Epithelial cell of esophagus (primary cell): ENCODE results near the gene SNX11.
"Not testable (repeated sequence)": the region's sequence is repeated elsewhere in the genome, so short reads cannot be mapped to it uniquely, and the experiment has no call there.

Experiments
- DNase-seq: peaks from one replicate; pipeline ENCODE4 v3.0.0; 2010; ENCODE audit warnings: low read depth
- H3K4me3 ChIP-seq: 2 replicates; pipeline ENCODE4 v1.5.1; 2011; ENCODE audit warnings: mild to moderate bottlenecking, low read length, control low read depth
- TF ChIP-seq, protein P1 (sequence below): IDR thresholded peaks from 2 replicates; pipeline ENCODE4 v1.5.1; 2011; ENCODE audit warnings: low read depth, mild to moderate bottlenecking, low read length, control low read depth, inconsistent platforms; ENCODE audit not compliant: insufficient read depth; ENCODE audit errors: missing control alignments

Gene SNX11

GRCh38 chr17:48074322-48075081 lies 33.1 kb upstream of the SNX11 start:
- H3K4me3 ChIP-seq: no peak overlapping the region
- DNase-seq: peak; percentile 77
- TF ChIP-seq, protein P1, sequence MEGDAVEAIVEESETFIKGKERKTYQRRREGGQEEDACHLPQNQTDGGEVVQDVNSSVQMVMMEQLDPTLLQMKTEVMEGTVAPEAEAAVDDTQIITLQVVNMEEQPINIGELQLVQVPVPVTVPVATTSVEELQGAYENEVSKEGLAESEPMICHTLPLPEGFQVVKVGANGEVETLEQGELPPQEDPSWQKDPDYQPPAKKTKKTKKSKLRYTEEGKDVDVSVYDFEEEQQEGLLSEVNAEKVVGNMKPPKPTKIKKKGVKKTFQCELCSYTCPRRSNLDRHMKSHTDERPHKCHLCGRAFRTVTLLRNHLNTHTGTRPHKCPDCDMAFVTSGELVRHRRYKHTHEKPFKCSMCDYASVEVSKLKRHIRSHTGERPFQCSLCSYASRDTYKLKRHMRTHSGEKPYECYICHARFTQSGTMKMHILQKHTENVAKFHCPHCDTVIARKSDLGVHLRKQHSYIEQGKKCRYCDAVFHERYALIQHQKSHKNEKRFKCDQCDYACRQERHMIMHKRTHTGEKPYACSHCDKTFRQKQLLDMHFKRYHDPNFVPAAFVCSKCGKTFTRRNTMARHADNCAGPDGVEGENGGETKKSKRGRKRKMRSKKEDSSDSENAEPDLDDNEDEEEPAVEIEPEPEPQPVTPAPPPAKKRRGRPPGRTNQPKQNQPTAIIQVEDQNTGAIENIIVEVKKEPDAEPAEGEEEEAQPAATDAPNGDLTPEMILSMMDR: peak; percentile 82

- not testable (repeated sequence) for DNase-seq, H3K4me3 ChIP-seq
Measured at GRCh38 chr17:48077152-48077551, 30.4 kb upstream of the SNX11 start.

GRCh38 chr17:48081858-48082257 lies 25.7 kb upstream of the SNX11 start:
- TF ChIP-seq, protein P1: no peak
- DNase-seq: no peak
- no peak overlapping the region for H3K4me3 ChIP-seq

GRCh38 chr17:48084932-48085331 lies 22.6 kb upstream of the SNX11 start:
- H3K4me3 ChIP-seq: no peak overlapping the region

DNA sequence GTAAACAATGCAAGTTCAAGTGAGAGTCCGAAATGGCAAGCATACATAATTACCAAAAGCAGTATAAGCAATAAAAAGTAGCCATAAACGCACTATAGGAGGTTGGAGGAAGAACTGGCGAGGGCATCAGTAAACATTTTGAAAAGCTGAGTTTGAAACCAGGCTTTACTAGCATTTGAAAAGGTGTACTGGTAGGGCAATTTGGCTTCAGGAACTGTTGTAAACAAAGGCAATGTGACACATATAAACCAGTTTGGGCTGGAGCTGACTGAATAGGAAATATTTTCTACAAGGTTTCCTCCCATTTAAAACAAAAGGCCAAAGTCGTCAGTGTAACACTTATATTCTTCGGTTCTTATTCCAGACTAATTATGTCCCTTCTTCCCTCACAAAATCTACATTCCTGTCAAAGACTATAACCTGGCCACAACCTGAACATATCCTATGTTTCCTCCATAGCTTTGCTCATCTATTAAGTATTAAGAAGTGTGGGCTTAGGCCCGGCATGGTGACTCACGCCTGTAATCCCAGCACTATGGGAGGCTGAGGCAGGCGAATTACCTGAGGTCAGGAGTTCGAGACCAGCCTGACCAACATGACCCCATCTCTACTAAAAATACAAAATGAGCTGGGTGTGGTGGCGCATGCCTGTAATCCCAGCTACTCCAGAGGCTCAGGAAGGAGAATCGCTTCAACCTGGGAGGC lies 14.1 kb upstream of the SNX11 start:
- no peak overlapping the region for H3K4me3 ChIP-seq
- DNase-seq: peak; percentile 29
- TF ChIP-seq, protein P1: no peak

More at GRCh38 chr17:48084932-48085331, 22.6 kb upstream of the SNX11 start:
- TF ChIP-seq, protein P1: no peak
- DNase-seq: no peak

- TF ChIP-seq, protein P1: no peak
- DNase-seq: no peak
- H3K4me3 ChIP-seq: no peak overlapping the region
Measured at GRCh38 chr17:48095611-48096010, 12.0 kb upstream of the SNX11 start.

- H3K4me3 ChIP-seq: peak overlapping the region; percentile 71
- TF ChIP-seq, protein P1: no peak
- DNase-seq: peak; percentile 77
Measured at GRCh38 chr17:48100160-48100559, 7.4 kb upstream of the SNX11 start.
